GM23248 (cell line): ENCODE data around the gene DENND6B.

ENCODE experiments used
- EZH2 ChIP-seq: fragments of 200-600 bp; sonication (generic); IDR thresholded peaks from 2 replicates; pipeline ENCODE4 v1.6.1; 2018; ENCODE audit warnings: antibody characterized with exemption, mild to moderate bottlenecking; ENCODE audit not compliant: insufficient read depth, poor library complexity, severe bottlenecking
- EZH2phosphoT487 ChIP-seq: fragments of 200-600 bp; sonication (generic); IDR thresholded peaks from 2 replicates; pipeline ENCODE4 v1.6.1; 2018; ENCODE audit warnings: antibody characterized with exemption, moderate library complexity, mild to moderate bottlenecking, low read depth; ENCODE audit not compliant: insufficient read depth

- TF ChIP-seq EZH2phosphoT487 (no peak), EZH2 (no peak)
Measured at GRCh38 chr22:50292643-50293440, 34.0 kb downstream of the DENND6B start.
